ENCODE results near the gene KCMF1.

DNA sequence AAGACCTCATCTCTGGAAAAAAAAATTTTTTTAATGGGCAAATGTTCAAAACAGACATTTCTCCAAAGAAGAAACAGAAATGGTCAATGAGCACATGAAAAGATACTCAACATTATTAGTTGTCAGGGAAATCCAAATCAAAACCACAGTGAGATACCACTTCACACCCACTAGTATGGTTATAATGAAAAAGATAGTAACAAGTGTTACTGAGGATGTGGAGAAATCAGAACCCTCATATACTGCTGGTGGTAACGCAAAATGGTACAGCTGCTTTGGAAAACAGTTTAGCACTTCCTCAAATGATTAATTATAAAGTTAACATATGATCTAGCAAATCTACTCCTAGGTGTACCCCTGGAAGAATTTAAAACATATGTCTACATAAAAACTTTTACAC lies 133.3 kb downstream of the KCMF1 start:
- TF ChIP-seq, protein P1, sequence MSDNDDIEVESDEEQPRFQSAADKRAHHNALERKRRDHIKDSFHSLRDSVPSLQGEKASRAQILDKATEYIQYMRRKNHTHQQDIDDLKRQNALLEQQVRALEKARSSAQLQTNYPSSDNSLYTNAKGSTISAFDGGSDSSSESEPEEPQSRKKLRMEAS (IDR thresholded peaks at IDR 0.05): no peak
- TF ChIP-seq EP300 (IDR thresholded peaks at IDR 0.05; ENCODE audit: borderline replicate concordance) (no peak), RAD21 (IDR thresholded peaks at IDR 0.05; ENCODE audit: low read depth) (no peak), TCF12 (IDR thresholded peaks at IDR 0.05; ENCODE audit: low read depth) (no peak), YY1 (IDR thresholded peaks at IDR 0.05; ENCODE audit: low read depth) (no peak), TAF1 (IDR thresholded peaks at IDR 0.05; ENCODE audit: low read depth) (no peak), CREB1 (IDR thresholded peaks at IDR 0.05; ENCODE audit: low read depth) (no peak), ZBTB7A (IDR thresholded peaks at IDR 0.05; ENCODE audit: low read depth) (no peak)
- TF ChIP-seq, protein P2, sequence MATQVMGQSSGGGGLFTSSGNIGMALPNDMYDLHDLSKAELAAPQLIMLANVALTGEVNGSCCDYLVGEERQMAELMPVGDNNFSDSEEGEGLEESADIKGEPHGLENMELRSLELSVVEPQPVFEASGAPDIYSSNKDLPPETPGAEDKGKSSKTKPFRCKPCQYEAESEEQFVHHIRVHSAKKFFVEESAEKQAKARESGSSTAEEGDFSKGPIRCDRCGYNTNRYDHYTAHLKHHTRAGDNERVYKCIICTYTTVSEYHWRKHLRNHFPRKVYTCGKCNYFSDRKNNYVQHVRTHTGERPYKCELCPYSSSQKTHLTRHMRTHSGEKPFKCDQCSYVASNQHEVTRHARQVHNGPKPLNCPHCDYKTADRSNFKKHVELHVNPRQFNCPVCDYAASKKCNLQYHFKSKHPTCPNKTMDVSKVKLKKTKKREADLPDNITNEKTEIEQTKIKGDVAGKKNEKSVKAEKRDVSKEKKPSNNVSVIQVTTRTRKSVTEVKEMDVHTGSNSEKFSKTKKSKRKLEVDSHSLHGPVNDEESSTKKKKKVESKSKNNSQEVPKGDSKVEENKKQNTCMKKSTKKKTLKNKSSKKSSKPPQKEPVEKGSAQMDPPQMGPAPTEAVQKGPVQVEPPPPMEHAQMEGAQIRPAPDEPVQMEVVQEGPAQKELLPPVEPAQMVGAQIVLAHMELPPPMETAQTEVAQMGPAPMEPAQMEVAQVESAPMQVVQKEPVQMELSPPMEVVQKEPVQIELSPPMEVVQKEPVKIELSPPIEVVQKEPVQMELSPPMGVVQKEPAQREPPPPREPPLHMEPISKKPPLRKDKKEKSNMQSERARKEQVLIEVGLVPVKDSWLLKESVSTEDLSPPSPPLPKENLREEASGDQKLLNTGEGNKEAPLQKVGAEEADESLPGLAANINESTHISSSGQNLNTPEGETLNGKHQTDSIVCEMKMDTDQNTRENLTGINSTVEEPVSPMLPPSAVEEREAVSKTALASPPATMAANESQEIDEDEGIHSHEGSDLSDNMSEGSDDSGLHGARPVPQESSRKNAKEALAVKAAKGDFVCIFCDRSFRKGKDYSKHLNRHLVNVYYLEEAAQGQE (IDR thresholded peaks at IDR 0.05; ENCODE audit: low read depth): no peak
- TF ChIP-seq, protein P3, sequence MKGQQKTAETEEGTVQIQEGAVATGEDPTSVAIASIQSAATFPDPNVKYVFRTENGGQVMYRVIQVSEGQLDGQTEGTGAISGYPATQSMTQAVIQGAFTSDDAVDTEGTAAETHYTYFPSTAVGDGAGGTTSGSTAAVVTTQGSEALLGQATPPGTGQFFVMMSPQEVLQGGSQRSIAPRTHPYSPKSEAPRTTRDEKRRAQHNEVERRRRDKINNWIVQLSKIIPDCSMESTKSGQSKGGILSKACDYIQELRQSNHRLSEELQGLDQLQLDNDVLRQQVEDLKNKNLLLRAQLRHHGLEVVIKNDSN (IDR thresholded peaks at IDR 0.05): no peak
